Fibroblast of skin of left quadriceps (primary cell): ENCODE measurements around the gene TOX3.

ENCODE experiments used
- DNase-seq, 2 experiments: peaks; one replicate each; pipeline ENCODE4 v3.0.0-alpha.2; 2013; ENCODE audit warnings: low read depth in 2 of 2

The TOX3 gene

DNA sequence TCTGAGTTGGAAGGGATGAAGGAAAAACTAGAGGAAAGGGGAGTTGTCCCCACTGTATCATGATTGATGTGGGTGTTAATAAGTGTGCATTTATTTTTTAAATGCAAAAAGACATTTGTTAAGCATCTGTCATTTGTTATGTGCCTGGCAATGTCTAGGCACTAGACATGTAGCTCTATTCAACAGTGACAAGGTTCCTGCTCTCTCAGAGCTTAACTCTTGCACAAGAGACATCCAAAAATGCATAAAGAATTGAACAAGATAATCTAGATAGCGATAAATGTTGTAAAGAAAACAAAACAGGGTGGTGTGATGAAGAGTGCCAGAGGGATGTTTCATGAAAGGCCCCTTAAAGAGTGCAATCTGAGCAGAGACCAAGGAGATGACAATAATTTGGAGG is 148.9 kb downstream of the TOX3 start:
- DNase-seq: no peak

DNA sequence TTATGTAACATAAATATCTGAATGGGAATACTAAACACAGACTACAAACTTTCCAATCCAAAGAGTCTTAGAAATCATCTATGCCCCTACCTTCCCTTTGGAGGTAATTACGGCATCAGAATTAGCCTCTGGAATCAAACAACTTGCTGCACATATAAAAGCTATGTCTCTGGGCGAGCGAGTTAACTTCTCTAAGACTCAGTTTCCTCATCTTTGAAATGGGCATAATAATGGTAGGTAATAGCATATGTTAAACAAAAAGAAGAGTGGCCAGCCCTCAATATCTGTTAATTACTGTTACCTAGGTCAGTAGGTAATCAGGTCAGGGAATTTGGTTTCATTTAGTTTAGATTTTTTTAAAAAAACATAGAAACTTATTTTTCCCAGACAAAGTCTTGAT is 153.5 kb downstream of the TOX3 start:
- DNase-seq: no peak

DNA sequence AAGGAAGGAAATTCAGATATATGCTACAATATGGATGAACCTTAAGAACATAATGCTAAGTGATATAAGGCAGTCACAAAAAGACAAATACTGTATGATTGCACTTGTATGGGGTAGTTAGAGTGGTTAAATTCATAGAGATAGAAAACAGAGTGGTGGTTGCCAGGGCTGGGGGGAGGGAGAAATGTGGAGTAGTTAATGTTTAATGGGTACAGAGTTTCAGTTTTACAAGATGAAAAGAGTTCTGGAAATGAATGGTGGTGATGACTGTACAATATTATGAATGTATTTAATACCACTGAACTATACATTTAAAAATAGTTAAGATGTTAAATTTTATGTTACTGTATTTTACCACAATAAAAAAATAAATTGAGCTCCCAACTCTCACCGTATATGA is 157.9 kb downstream of the TOX3 start:
- no peak for DNase-seq
